ENCODE measurements around the gene HS1BP3.
A peak's percentile ranks its signal among the peaks of the same experiment; 100 is the strongest.

HS1BP3 gene, protein sequence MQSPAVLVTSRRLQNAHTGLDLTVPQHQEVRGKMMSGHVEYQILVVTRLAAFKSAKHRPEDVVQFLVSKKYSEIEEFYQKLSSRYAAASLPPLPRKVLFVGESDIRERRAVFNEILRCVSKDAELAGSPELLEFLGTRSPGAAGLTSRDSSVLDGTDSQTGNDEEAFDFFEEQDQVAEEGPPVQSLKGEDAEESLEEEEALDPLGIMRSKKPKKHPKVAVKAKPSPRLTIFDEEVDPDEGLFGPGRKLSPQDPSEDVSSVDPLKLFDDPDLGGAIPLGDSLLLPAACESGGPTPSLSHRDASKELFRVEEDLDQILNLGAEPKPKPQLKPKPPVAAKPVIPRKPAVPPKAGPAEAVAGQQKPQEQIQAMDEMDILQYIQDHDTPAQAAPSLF

DNA sequence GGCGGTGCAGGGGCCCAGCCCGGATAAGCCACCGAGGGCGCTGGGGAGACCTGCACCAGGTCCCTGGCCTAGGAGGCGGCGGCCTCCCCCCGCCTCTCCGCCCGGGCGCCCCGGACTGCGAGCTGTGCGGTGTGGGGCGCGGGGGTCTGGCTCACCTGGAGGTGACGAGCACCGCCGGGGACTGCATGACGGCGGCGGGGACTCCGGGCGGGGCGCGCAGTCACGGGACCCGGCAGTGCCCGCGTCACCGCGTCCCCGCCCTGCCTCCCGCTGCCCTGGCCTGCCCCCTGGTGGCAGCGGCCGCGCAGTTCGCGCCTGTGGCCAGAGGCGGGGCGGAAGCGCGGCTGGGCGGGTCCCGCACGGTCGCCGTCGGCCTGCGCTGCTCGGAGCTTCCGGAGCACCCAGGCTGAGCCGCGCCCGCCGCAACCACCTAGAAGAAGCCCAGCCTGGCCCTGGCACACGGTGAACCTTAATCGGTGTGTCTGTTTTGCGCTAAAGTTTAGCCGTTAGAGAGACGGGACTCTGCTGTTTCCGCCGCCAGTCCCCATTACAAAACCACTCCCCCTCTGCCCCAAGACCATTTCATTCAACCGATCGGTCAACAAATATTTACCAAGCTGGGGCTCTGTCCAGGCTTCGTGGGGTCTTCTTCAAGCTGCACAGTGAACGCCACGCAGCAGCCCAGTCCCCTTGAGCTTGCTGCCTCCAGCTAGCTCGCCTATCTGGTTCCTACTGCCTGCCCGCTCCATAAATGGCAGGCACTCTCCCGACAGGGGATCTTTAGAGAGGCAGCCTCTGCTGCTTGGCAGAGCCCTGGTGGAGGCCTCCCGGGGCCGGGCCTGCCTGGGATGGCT is at the start of gene HS1BP3:
Gene HS1BP3, minus strand, starts transcription at position 222 of the 854 bp plus-strand sequence. Its CDS starts 35 bp downstream, at position 187.
- ATAC-seq (replicated peaks): peak; percentile 93 to 95
- Mint-ChIP-seq H3K27ac (peak within 1 kb of the TSS; percentile 93), H3K27me3 (peaks cover under 1 to 13% of the 10 kb centered on the region in 2 donors), H3K4me1 (peaks cover 38 to 48% of the 10 kb centered on the region in 2 donors), H3K36me3 (peaks cover 4 to 7% of the 10 kb centered on the region in 2 donors), H3K9me3 (no peaks in the 10 kb centered on the region), H3K4me3 (peak within 1 kb of the TSS; percentile 90 to 91)
- DNase-seq: peak; percentile 88

DNA sequence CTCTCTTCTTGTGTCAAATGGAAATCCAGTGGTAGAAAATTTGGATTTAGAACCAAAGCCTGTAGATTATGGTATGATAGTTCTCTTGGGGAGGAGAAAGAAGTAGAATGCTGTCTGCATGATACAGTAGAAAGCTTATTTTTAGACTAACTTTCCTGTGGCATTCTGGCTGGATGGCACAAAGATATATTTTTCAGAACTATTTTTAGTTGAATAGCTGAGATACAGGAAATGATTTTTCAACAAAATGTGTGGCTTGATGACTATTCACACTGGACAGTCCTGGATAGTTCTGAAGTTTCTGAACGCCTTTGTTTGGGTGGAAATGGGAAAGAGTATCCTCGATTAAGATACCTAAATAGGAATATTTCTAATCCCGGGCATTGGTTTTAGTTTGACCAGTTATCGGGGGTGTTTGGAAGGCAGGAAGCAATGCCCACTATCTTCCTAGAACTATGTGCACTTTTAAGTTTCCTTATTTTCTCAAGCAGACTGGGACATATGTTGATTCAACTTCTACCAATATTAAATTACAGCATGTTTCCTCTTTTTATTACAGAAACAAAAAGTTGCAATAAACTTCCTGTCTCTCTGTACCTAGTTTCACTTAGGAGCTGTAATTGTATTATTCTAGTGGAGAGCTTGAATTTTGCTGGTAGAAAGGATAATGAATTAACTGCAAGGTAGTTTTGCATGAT is 48.2 kb upstream of the HS1BP3 start:
- peaks cover 6 to 30% of the 10 kb centered on the region in 2 donors for H3K36me3 Mint-ChIP-seq
- ATAC-seq (replicated peaks) (no peak), DNase-seq (no peak)
- H3K4me1 Mint-ChIP-seq: peaks cover 6 to 23% of the 10 kb centered on the region in 2 donors
- H3K9me3 Mint-ChIP-seq: no peaks in the 10 kb centered on the region
- no peak overlapping the region for H3K4me3 Mint-ChIP-seq
- H3K27me3 Mint-ChIP-seq: no peaks in the 10 kb centered on the region
- H3K27ac Mint-ChIP-seq: no peak overlapping the region

DNA sequence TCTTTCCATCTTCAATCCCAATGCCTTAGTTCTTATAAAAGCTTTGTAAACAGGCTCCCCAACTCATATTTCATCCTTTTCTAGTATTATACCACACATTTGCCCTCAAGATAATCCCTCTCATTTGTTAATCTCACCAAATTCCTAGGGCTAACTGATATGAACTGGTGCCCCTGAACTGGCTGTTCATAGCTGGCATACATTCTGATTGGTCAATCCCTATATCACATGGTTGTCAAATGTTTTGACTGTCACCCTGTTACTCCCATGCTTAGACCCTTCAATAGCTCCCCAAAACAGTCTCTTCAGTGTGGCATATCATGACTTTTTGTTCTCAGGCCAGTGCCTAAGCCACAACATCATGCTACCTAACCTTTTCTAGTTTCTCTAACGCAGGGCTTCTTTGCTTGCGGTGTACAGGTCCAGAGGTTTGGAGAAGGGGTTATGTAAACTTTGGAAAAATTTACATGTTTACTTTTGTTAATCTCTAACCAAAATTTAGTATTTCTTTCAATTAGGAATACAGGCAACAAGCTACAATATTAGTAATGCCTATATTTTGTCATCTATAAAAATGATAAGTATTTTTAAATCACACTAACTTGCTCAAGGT is 46.5 kb upstream of the HS1BP3 start:
- Mint-ChIP-seq H3K4me3 (no peak overlapping the region), H3K27me3 (no peaks in the 10 kb centered on the region), H3K36me3 (peaks cover 9 to 33% of the 10 kb centered on the region in 2 donors), H3K27ac (no peak overlapping the region), H3K4me1 (peaks cover 6 to 23% of the 10 kb centered on the region in 2 donors), H3K9me3 (no peaks in the 10 kb centered on the region)
- DNase-seq: no peak
- ATAC-seq (replicated peaks): no peak

DNA sequence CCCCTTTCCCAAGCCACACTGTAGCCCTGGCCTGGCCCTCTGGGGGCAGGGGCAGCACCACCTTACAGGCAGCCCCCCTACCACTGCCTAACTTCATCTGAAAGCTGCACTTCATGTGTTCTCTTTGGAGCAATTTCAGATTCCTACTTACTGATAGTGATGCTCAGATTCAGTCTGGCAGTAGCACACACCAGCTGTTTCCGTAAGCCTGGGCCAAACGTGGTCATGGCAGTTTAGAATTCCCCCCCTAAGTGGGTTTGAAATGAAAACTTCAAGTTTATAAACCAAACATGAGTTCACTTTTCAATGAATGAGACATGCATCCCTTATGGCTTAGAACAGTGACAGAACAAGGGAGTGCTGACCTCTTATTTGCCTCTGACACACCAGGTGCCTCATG is 45.5 kb upstream of the HS1BP3 start:
- peaks cover 6 to 23% of the 10 kb centered on the region in 2 donors for H3K4me1 Mint-ChIP-seq
- no peak for DNase-seq
- H3K36me3 Mint-ChIP-seq: peaks cover 11 to 34% of the 10 kb centered on the region in 2 donors
- H3K27me3 Mint-ChIP-seq: no peaks in the 10 kb centered on the region
- no peaks in the 10 kb centered on the region for H3K9me3 Mint-ChIP-seq
- no peak overlapping the region for H3K27ac Mint-ChIP-seq
- no peak overlapping the region for H3K4me3 Mint-ChIP-seq
- ATAC-seq (replicated peaks): no peak

DNA sequence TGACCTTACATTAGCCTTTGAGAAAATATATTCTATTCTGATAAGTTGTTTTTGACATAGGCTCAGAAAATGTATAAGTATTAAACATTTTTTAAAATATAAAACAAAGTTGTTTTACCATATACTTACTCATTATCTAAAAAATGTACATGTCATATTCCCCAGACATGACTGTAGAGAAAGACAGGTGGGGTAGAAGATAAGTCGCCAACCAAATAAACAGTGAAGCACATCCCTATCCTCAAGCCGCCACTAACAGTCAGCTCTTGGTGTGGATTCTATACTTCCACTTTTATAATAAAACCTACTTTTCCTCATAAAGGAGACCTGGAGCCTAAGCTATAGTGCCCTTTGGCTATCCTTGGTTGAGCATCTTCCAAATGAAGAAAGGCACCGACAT is 42.4 kb upstream of the HS1BP3 start:
- Mint-ChIP-seq H3K4me1 (peaks cover 2 to 9% of the 10 kb centered on the region in 2 donors), H3K36me3 (peaks cover 26 to 48% of the 10 kb centered on the region in 2 donors), H3K27me3 (no peaks in the 10 kb centered on the region), H3K27ac (no peak overlapping the region), H3K4me3 (no peak overlapping the region), H3K9me3 (no peaks in the 10 kb centered on the region)
- DNase-seq (no peak), ATAC-seq (replicated peaks) (no peak)

DNA sequence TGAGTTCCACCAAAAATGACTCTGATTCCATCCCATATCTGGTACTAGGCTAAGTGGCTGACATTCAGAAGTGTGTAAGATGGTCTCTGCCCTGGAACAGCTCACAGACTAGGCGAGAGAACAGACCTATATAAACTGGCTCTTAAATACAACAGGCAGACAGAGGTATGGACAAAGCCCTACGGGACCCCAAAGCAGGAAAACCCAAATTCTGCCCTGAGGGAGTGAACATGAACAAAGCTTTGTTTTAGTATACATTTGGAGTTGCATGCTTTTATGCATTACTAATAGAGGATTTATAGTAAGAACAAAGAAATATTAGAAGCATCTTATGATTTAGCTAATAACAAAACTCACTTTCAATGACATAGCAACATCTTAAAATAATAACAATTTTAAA is 41.2 kb upstream of the HS1BP3 start:
- no peaks in the 10 kb centered on the region for H3K9me3 Mint-ChIP-seq
- ATAC-seq (replicated peaks) (no peak), DNase-seq (no peak)
- H3K4me1 Mint-ChIP-seq: peaks cover 2 to 9% of the 10 kb centered on the region in 2 donors
- H3K36me3 Mint-ChIP-seq: peaks cover 34 to 49% of the 10 kb centered on the region in 2 donors
- H3K27ac Mint-ChIP-seq: no peak overlapping the region
- H3K4me3 Mint-ChIP-seq: no peak overlapping the region
- no peaks in the 10 kb centered on the region for H3K27me3 Mint-ChIP-seq

DNA sequence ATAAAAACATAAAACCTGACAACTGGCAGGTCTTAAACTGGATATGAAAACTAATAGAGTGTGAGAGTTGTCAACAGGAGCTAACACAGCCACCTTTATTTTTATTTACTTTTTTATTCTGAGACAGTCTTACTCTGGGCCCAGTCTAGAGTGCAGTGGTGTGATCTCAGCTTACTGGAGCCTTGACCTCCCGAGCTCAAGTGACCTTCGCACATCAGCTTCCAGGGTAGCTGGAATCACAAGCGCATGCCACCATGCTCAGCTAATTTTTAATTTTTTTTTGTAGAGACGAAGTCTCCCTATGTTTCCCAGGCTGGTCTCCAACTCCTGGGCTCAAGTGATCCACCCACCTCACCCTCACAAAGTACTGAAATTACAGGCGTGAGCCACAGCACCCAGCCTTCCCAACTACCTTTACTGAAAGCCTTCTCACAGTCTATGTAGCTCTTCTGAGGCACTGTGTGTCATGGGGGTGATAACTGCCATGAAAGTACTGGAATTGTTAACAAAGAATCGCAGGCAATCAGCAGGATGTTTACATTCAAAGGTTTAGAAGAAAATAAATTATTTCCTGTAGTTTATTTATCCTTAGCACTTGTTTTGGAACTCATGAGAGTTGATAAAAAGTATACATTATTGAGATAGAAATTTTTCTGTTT is 40.3 kb upstream of the HS1BP3 start:
- Mint-ChIP-seq H3K36me3 (peaks cover 43 to 53% of the 10 kb centered on the region in 2 donors), H3K27me3 (no peaks in the 10 kb centered on the region), H3K4me1 (peaks cover 2 to 9% of the 10 kb centered on the region in 2 donors), H3K27ac (no peak overlapping the region), H3K4me3 (no peak overlapping the region), H3K9me3 (no peaks in the 10 kb centered on the region)
- no peak for DNase-seq
- no peak for ATAC-seq (replicated peaks)

DNA sequence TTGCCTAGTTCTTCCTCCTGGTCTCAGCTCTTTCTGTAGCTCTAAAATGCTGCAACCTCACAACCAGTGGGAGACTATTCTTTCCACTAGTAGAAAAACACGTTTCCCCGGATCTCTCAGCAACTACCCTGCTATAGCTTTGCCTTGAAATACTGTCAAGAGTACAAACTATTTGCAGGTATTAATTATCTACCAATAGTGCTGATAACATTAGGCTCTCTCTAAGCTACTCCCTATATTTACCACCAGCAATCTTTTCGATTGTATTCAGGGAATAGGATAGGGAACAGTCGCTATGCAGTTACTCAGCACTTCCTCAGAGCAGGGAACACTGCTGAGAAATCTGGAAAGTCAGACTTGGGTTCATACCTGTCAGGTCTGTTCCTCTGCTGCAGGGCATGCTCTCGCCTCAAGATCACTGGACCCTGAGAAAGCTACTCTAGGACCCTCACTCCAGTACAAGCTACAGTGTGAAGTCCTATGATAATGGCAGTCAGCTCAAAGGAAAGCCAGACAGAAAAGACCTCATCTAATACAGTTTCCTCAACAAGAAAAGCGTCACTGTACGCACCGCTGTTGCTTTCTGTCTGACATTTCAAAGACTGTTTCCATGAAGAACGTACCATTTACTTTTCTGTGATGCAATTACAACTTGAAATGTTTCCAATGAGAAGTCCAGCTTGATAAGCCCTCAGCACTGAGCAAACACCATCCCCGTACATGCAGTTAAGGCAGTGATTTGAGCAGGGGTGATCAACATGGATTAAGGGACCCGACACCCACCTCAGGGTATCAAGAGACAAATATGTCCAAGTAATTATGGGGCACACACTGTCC is 38.7 kb upstream of the HS1BP3 start:
- peaks cover 49 to 52% of the 10 kb centered on the region in 2 donors for H3K36me3 Mint-ChIP-seq

DNA sequence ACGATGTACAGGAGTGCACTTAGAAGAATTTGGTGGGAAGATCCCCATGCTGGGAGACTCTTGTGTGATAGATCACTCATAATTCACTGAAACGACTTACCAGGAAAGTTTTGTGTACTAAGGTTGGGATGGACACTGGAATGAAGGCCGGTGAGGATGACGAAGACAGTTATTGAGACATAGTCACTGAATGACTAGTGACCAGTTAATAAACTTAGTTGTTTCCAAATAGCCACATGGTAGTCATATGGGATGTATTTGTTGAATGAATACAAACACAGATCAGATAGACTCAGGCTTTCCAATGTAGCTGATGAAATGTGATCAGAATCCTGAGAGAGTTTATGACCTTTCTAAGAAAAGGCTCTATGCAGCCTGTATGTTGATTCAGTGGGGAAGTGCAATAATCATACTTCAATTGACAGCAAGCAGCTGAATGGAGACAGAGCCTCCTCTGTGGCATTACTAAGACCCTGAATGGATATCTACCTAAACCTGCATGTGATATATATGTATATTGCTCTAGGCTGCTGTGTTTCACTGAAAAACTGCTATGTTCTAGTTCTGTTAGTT is 36.4 kb upstream of the HS1BP3 start:
- Mint-ChIP-seq H3K27me3 (no peaks in the 10 kb centered on the region), H3K4me1 (no peaks in the 10 kb centered on the region), H3K27ac (no peak overlapping the region), H3K9me3 (no peaks in the 10 kb centered on the region), H3K36me3 (peaks cover 55 to 68% of the 10 kb centered on the region in 2 donors), H3K4me3 (no peak overlapping the region)
- ATAC-seq (replicated peaks) (no peak), DNase-seq (no peak)

More for the DNA sequence above, 38.7 kb upstream of the HS1BP3 start:
- Mint-ChIP-seq H3K4me3 (no peak overlapping the region), H3K27me3 (no peaks in the 10 kb centered on the region), H3K27ac (no peak overlapping the region), H3K4me1 (no peaks in the 10 kb centered on the region), H3K9me3 (no peaks in the 10 kb centered on the region)
- DNase-seq (no peak), ATAC-seq (replicated peaks) (no peak)

DNA sequence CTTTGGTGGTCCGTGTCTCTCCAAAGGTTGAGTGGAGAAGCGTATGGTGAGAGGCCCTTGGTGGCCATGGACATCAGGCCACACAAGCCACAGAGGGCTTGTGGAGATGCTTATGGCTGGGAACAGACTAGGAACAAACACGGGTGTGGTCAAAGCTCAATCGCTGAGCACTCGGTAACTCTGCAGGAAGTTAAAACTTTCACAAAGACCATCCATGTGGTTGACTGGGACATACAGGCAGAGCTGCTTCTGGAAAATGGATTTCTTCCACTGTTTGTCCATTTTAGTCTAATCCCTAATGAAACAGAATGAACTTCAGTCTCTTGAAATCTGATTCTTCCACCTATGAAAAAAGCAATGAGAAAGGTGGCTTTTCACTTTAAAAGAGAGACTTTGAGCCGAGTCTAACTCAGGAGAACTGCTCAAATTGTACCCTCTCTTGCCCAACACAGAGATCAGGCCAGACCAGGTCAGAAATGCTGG is 33.7 kb upstream of the HS1BP3 start:
- ATAC-seq (replicated peaks) (no peak), DNase-seq (no peak)
- Mint-ChIP-seq H3K27ac (no peak overlapping the region), H3K27me3 (no peaks in the 10 kb centered on the region), H3K4me1 (no peaks in the 10 kb centered on the region), H3K36me3 (peaks cover 55 to 72% of the 10 kb centered on the region in 2 donors), H3K4me3 (no peak overlapping the region), H3K9me3 (no peaks in the 10 kb centered on the region)

DNA sequence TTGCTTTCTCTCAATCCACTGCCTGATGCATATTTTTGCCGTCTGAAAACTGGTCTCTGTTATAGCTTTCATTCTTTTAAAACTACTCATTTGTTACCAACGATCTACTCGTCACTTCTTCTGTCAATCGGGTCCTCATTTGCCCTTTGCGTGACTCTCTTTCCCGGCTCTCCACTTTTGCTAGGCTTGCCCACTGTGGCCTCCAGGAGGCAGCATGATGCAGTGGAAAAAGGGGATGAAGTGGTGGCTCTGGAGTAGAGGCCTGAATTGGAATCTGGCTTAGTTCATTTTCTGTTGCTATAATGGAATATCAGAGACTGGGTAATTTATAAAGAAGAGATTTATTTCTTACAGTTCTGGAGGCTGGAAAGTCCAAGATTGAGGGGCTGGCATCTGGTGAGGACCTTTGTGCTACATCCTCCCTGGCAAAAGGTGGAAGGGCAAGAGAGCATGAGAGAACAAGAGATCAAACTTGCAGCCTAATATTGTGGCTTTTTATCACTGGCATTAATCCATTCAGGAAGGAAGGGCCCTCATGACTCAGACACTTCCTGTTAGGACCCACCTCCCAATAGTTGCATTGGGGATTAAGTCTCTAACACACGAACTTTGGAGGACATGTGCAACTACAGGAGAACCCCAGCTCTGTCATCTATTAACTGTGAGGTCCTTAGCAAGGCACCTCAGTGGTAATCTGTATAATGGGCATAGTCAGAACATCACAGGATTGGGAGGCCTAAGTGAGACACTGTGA is 31.4 kb upstream of the HS1BP3 start:
- H3K9me3 Mint-ChIP-seq: no peaks in the 10 kb centered on the region
- no peaks in the 10 kb centered on the region for H3K27me3 Mint-ChIP-seq
- no peak overlapping the region for H3K4me3 Mint-ChIP-seq
- H3K4me1 Mint-ChIP-seq: peaks cover 2 to 7% of the 10 kb centered on the region in 2 donors
- ATAC-seq (replicated peaks) (no peak), DNase-seq (no peak)
- H3K27ac Mint-ChIP-seq: no peak overlapping the region
- peaks cover 41 to 60% of the 10 kb centered on the region in 2 donors for H3K36me3 Mint-ChIP-seq

Measured in stimulated activated naive B cell treated with anti-CD40 and anti-IgM and Interleukin-4, amounts not matched to agents 10 μg/mL and 1 μg/mL and 100 μg/mL, for 72 hours (primary cell).